ENCODE measurements around the gene IGFBP4. TPM values are rescaled to one million over a fixed set of nuclear protein-coding genes. Genes with fewer than 3 reads are reported as not detected.
A peak's percentile ranks its signal among the peaks of the same experiment; 100 is the strongest.

The IGFBP4 gene
- total RNA-seq (743 TPM), polyA plus RNA-seq (ENCODE audit: insufficient read depth, low read depth, low replicate concordance) (545 TPM)
- long read RNA-seq, donor 1, transcript IGFBP4-201 (4 exons, 2,200 nt) = major isoform, 94 of 203 reads
- long read RNA-seq, donor 1, partial matches to known transcripts = 103 of 203 reads
- long read RNA-seq, donor 1, other reads (novel, unspliced or antisense) = 6 of 203 reads
- long read RNA-seq, donor 2, transcript IGFBP4-201 (4 exons, 2,200 nt) = major isoform, 101 of 137 reads
- long read RNA-seq, donor 2, partial matches to known transcripts = 28 of 137 reads
- long read RNA-seq, donor 2, other reads (novel, unspliced or antisense) = 8 of 137 reads
- long read RNA-seq, donor 3, transcript IGFBP4-201 (4 exons, 2,200 nt) = major isoform, 127 of 249 reads
- long read RNA-seq, donor 3, partial matches to known transcripts = 122 of 249 reads
- long read RNA-seq, donor 3, other reads (novel, unspliced or antisense) = 0 of 249 reads
- long read RNA-seq, donor 4, transcript IGFBP4-201 (4 exons, 2,200 nt) = major isoform, 40 of 85 reads
- long read RNA-seq, donor 4, partial matches to known transcripts = 45 of 85 reads
- long read RNA-seq, donor 4, other reads (novel, unspliced or antisense) = 0 of 85 reads
- long read RNA-seq, donor 5, partial matches to known transcripts = 0 of 2 reads
- long read RNA-seq, donor 5, other reads (novel, unspliced or antisense) = 0 of 2 reads
- long read RNA-seq, donor 6, transcript IGFBP4-201 (4 exons, 2,200 nt) = major isoform, 39 of 308 reads
- long read RNA-seq, donor 6, partial matches to known transcripts = 269 of 308 reads
- long read RNA-seq, donor 6, other reads (novel, unspliced or antisense) = 0 of 308 reads
- long read RNA-seq, donor 7, transcript IGFBP4-201 (4 exons, 2,200 nt) = major isoform, 1,021 of 1,233 reads
- long read RNA-seq, donor 7, partial matches to known transcripts = 189 of 1,233 reads
- long read RNA-seq, donor 7, other reads (novel, unspliced or antisense) = 23 of 1,233 reads
- long read RNA-seq, donor 8, transcript IGFBP4-201 (4 exons, 2,200 nt) = major isoform, 100 of 141 reads
- long read RNA-seq, donor 8, partial matches to known transcripts = 41 of 141 reads
- long read RNA-seq, donor 8, other reads (novel, unspliced or antisense) = 0 of 141 reads
- long read RNA-seq, donor 9, transcript IGFBP4-201 (4 exons, 2,200 nt) = major isoform, 70 of 176 reads
- long read RNA-seq, donor 9, partial matches to known transcripts = 106 of 176 reads
- long read RNA-seq, donor 9, other reads (novel, unspliced or antisense) = 0 of 176 reads
- long read RNA-seq, donor 10, transcript IGFBP4-201 (4 exons, 2,200 nt) = major isoform, 114 of 154 reads
- long read RNA-seq, donor 10, partial matches to known transcripts = 40 of 154 reads
- long read RNA-seq, donor 10, other reads (novel, unspliced or antisense) = 0 of 154 reads

DNA sequence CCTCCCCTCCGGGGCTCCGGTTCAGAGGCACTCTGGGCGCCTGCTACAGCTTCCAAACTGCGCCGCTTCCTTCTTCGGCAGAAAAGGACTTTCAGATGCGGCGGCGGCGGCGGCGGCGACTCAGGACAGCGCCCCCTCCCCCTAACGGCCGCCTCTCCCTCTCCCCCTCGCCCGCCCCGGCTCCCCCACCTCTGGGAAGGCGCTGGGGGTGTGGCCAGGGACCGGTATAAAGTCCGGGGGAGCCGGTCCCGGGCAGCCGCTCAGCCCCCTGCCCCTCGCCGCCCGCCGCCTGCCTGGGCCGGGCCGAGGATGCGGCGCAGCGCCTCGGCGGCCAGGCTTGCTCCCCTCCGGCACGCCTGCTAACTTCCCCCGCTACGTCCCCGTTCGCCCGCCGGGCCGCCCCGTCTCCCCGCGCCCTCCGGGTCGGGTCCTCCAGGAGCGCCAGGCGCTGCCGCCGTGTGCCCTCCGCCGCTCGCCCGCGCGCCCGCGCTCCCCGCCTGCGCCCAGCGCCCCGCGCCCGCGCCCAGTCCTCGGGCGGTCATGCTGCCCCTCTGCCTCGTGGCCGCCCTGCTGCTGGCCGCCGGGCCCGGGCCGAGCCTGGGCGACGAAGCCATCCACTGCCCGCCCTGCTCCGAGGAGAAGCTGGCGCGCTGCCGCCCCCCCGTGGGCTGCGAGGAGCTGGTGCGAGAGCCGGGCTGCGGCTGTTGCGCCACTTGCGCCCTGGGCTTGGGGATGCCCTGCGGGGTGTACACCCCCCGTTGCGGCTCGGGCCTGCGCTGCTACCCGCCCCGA is at the start of gene IGFBP4:
Gene IGFBP4 (plus strand): TSS at position 255 of the 792 bp plus-strand sequence. CDS start 286 bp downstream, at position 541.
- H3K36me3 ChIP-seq (ENCODE audit: control insufficient read depth in 2 of 3, insufficient read depth in 3 of 3, low read length in 3 of 3) = peaks cover 0 to 6% (median 3%) of the 10 kb centered on the region in 3 donors
- intact Hi-C loops (cut with DNase I) = loop anchor here (10.0 kb wide), 1 partner anchor 91 kb away; no protein-coding TSS in a partner anchor
- DNase-seq = peak; percentile 87 to 96 (median 92)
- no peaks in the 10 kb centered on the region for H3K9me3 ChIP-seq (ENCODE audit: control insufficient read depth in 2 of 3, insufficient read depth in 1 of 3, low read length in 3 of 3)
- peak within 1 kb of the TSS; percentile 91 to 96 for H3K27ac ChIP-seq (ENCODE audit: low read depth in 2 of 2, low read length in 2 of 2)
- H3K4me1 ChIP-seq (ENCODE audit: control insufficient read depth in 2 of 3, insufficient read depth in 2 of 3, low read depth in 1 of 3, low read length in 3 of 3) = peaks cover 3 to 20% (median 19%) of the 10 kb centered on the region in 3 donors
- no peaks in the 10 kb centered on the region for H3K27me3 ChIP-seq (ENCODE audit: control insufficient read depth, insufficient read depth, low read length)
- TF ChIP-seq, protein P1, sequence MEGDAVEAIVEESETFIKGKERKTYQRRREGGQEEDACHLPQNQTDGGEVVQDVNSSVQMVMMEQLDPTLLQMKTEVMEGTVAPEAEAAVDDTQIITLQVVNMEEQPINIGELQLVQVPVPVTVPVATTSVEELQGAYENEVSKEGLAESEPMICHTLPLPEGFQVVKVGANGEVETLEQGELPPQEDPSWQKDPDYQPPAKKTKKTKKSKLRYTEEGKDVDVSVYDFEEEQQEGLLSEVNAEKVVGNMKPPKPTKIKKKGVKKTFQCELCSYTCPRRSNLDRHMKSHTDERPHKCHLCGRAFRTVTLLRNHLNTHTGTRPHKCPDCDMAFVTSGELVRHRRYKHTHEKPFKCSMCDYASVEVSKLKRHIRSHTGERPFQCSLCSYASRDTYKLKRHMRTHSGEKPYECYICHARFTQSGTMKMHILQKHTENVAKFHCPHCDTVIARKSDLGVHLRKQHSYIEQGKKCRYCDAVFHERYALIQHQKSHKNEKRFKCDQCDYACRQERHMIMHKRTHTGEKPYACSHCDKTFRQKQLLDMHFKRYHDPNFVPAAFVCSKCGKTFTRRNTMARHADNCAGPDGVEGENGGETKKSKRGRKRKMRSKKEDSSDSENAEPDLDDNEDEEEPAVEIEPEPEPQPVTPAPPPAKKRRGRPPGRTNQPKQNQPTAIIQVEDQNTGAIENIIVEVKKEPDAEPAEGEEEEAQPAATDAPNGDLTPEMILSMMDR (IDR thresholded peaks at IDR 0.05; ENCODE audit: borderline replicate concordance, extremely low read depth, insufficient read depth) = peak; percentile 35
- peak within 1 kb of the TSS; percentile 66 to 95 (median 83) for H3K4me3 ChIP-seq (ENCODE audit: low read length in 3 of 3)
- no peak for FAIRE-seq
- peak within 1 kb of the TSS; percentile 55 to 99 (median 95) for H3K9ac ChIP-seq (ENCODE audit: low read length in 3 of 3)

DNA sequence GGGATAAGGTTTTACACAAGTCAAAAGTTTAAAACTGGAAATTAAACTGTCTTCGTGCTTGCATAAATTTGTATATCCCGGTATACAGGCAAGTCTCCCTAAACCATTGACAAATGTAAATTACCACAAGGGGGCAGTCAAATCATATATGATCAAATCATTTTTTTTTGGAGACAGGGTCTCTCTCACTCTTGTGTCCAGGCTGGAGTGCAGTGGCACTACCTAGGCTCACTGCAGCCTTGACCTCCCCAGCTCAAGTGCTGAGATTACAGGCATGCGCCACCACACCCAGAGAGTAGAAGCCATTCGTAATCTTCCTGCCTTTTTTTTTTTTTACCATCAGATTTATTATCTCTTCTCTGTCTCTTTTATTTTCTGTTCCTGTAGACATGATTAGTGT is 44.1 kb upstream of the IGFBP4 start:
- Histone ChIP-seq H3K27me3 (ENCODE audit: control insufficient read depth, insufficient read depth, low read length) (no peaks in the 10 kb centered on the region), H3K9ac (ENCODE audit: low read length in 3 of 3) (no peak overlapping the region), H3K36me3 (ENCODE audit: control insufficient read depth in 2 of 3, insufficient read depth in 3 of 3, low read length in 3 of 3) (no peaks in the 10 kb centered on the region), H3K27ac (ENCODE audit: low read depth in 2 of 2, low read length in 2 of 2) (no peak overlapping the region), H3K9me3 (ENCODE audit: control insufficient read depth in 2 of 3, insufficient read depth in 1 of 3, low read length in 3 of 3) (no peaks in the 10 kb centered on the region), H3K4me3 (ENCODE audit: low read length in 3 of 3) (no peak overlapping the region), H3K4me1 (ENCODE audit: control insufficient read depth in 2 of 3, insufficient read depth in 2 of 3, low read depth in 1 of 3, low read length in 3 of 3) (no peaks in the 10 kb centered on the region)
- DNase-seq (peak in 2 of 5 donors; percentile 63 to 70), FAIRE-seq (no peak)
- intact Hi-C loops (cut with DNase I) = no loop called here
- TF ChIP-seq, protein P1 (IDR thresholded peaks at IDR 0.05; ENCODE audit: borderline replicate concordance, extremely low read depth, insufficient read depth) = peak; percentile 46

DNA sequence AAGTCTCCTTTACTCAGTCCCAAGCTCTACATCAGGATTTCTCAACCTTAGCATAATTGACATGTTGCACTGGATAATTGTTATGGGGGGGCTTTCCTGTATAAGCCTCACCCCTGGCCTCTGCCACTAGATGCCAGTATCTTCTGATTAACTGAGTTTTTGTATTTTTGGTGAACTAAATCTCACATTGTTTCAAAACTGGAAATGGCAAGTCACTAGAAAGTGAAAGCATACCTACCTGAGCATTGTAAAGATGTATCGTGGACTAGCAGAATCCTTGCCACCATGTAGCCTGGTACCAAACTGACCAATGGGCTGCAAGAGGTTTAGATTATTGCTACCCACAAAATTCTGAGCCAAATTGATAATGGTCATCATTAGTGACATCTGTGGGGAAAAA is 40.6 kb upstream of the IGFBP4 start:
- no peak overlapping the region for H3K27ac ChIP-seq (ENCODE audit: low read depth in 2 of 2, low read length in 2 of 2)
- no peak for FAIRE-seq
- no peaks in the 10 kb centered on the region for H3K9me3 ChIP-seq (ENCODE audit: control insufficient read depth in 2 of 3, insufficient read depth in 1 of 3, low read length in 3 of 3)
- H3K4me3 ChIP-seq (ENCODE audit: low read length in 3 of 3) = no peak overlapping the region
- no peaks in the 10 kb centered on the region for H3K4me1 ChIP-seq (ENCODE audit: control insufficient read depth in 2 of 3, insufficient read depth in 2 of 3, low read depth in 1 of 3, low read length in 3 of 3)
- no peak for DNase-seq
- H3K9ac ChIP-seq (ENCODE audit: low read length in 3 of 3) = no peak overlapping the region
- no peaks in the 10 kb centered on the region for H3K27me3 ChIP-seq (ENCODE audit: control insufficient read depth, insufficient read depth, low read length)
- intact Hi-C loops (cut with DNase I) = no loop called here
- H3K36me3 ChIP-seq (ENCODE audit: control insufficient read depth in 2 of 3, insufficient read depth in 3 of 3, low read length in 3 of 3) = no peaks in the 10 kb centered on the region
- TF ChIP-seq, protein P1 (IDR thresholded peaks at IDR 0.05; ENCODE audit: borderline replicate concordance, extremely low read depth, insufficient read depth) = no peak
